OCI-M1 (cell line): ENCODE results near the gene IGSF1.
"Not testable (repeated sequence)": the region's sequence is repeated elsewhere in the genome, so short reads cannot be mapped to it uniquely, and the experiment has no call there.

Source experiments
- DNase-seq: peaks from one replicate; lab custom pipeline; 2025; lab: John Stamatoyannopoulos, UW

IGSF1 gene

DNA sequence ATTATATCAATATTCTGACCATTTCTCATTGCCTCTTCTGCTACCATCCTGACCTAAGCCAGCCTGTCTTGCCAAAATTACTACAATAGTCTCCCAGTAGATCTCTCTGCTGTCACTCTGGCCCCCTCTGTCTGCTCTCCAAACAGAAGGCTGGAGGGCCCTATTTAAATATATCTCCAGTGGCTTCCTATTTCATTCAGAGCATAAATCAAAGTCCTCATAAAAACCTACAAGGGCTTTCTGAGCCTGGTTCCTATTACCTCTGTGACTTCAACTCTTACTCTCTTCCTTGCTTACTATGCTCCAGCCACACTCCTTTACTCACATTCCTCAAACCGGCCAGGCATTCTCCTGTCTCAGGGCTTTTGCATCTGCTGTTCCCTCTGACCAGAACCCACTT is 19.0 kb downstream of the IGSF1 start:
- no peak for DNase-seq

DNA sequence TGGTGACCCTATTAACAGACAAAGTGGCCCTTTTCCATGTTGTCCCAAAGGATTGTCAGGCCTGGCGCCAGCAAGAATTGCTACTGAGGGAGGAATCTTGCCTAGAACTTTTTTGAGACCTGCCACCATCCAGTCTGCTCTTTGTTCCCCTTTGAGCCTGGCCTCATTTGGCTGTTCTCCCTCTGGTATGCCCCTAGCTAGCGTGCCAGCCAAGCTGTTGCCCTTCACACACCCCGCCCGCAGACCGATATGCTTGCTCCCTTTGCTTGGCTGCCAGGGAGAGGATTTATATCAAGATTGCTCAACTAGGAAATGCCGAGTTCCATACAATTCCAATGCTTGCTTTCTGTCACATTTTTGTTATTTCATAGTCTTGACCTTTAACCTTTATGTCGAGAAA is 24.4 kb downstream of the IGSF1 start:
- DNase-seq: no peak

DNA sequence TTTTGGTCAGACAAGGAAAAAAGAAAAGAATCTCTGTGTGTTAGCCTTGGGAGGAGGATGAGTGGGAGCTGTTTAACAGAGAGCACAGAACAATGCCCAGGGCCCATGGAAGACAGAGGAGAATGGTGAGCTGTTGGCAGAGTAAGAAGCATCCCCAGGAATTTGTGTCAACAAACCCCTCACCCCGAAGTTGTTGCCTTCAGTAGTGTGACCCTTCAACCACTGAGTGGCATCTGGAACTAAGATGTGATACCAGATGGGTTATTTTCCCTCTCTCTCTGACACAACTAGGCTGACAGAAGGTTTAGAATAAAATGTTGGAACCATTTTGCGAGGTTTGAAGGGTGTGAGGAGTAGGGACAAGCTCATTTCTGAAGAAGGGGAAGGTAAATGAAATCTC is 25.1 kb downstream of the IGSF1 start:
- no peak for DNase-seq

DNA sequence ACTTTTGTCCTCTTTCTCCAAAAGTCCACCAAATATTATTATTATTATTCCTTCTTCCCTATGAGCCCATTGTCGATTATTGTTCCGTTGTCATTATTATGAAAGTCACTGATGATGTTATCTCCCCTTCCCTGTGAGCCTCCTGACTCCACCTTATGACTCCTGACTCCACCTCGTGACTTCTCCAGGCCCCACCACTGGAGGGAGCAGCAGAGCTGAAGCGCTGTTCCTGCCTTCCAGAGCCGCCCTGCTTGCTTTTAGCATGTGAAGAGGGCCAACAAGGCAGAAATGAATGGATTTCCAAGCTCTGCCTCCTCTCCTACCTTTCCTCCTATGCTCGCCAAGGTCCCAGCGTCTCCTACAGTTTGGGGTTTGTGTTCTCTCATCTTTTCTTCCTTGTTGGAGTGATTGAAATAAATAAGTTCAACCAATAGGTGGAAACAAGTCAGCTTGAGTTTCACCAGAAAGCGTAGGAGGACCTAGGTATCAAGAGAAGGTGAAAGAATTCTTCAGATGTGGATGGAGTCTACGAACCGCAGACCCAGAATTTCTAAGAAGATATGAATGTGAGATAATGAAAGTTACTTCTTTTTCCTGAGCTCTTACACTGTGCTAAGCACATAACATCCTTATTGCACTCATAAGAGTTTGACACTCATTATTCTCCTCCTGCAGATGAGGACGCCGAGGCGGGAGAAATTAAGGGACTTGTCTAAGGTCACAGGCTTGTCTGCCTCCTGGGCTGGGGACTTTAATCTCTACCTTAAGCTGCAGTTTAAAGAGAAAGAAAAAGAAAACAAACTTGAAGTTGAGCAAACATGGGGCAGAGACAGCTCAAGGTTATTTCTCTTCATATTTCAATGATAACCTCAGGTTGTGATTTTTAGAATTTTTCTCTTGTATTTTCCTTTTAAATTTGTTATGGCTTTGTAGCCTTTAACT is 26.1 kb downstream of the IGSF1 start:
- peak; percentile 62 for DNase-seq

DNA sequence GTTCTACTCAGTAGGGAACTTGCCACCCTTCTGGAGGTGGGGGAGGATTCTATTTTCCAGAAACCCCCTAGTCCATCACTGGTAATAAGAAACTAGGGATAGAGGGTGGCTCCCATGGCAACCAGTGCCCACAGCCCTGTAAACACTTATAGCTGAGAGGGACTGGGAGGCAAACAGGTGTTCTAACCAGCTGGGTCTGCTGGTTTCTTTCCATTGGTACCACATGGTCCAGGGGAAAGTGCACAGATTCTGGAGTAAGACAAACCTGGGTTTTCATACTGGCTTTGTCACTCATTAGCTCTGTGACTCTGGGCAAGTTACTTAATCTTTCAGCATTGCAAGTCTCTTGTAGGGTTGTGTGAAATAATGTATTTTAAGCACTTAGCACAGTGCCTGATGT is 26.9 kb downstream of the IGSF1 start:
- no peak for DNase-seq

DNA sequence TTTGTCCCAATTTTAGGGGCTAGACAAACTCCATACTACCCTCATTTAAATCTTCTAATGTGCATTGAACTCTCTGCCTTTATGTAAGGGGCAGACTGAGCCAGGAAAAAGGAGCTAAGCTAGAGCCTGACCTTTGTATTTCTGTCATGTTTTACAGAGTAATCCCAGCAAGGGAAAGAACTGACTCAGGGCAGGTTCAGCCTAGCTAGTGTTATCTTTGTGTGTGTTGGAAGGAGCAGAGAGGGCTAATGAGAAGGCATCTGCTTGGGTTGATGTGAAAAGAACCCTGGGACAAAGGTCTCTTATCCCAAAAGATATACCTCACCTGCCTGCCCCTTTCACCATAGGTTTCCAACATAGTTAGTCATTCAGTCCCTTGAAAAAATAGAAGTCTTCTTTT is 31.7 kb downstream of the IGSF1 start:
- DNase-seq: no peak

GRCh38 chrX:131250984-131251738 is 37.9 kb downstream of the IGSF1 start:
- DNase-seq: not testable (repeated sequence)

DNA sequence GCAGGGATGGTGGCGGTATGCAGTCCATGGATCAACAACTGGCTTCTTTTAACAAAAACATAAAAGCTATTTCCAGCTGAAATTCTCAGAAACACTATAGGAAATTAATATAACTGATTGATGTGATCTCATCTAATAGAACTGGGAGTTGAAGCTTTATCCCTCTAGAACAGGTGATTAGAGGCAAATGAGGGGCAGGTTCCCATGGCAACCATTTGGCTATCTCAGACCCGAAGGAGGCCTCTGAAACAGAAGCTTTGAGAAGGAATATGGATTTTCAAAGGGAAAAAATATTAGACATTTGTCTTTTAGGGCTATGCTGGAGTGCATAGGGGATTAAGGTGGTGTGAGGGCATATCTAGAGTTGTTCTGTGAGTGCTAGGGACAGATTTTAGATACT is 50.0 kb downstream of the IGSF1 start:
- no peak for DNase-seq

DNA sequence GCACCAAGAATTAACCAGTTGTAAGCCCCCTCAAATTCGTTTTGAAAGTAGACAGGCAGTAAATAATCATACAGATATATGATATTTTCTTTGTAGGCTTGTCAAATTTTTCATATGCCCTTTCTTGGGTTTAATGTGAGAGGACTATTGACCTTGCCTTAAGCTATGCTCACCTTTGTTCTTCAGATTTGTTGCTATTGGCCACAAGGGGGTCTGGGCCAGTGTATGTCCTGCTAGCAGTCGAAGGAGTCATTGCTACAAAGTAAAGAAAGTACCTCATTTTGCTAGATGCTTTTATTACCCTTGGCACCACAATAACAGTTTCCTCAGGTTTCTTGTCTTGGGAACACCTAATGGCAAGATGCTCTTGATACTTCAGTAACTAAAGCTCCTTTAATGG is 51.7 kb downstream of the IGSF1 start:
- no peak for DNase-seq

DNA sequence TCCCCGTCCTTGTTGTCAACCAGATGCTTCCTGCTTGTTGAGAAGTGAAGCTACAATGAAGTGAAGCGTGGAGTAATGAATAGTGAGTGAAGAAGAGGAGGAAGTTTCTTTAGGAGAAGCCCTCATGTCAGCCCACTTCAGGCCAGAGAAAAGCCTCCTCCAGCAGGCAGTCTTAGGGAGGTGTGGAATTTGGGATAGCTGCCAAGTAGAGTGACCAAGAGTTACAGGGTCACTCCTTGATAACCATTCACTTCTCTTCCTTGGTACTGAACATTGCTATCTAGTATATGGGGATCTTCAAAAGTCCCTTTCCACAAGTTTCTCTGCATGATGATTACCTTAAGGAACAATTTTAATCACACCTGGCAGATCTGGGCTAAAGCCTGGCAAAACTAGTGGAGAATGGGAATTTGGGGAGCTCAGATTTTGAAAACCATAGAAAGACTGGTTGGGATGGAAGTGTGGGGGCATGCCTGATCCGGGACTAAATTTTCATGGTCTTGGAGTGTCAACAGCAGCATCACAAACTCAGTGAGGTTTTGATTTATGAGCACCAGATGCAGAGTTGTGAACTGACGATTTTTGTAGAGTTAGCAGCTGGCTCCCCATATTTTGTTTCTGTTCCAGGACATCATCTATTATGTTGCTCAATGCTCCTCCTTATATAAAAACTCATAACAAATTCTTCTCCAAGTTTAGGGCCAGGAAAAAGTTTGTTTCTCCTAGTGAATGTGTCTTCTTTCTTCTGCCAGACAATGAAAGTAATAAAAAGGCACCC is 53.1 kb downstream of the IGSF1 start:
- DNase-seq: no peak

DNA sequence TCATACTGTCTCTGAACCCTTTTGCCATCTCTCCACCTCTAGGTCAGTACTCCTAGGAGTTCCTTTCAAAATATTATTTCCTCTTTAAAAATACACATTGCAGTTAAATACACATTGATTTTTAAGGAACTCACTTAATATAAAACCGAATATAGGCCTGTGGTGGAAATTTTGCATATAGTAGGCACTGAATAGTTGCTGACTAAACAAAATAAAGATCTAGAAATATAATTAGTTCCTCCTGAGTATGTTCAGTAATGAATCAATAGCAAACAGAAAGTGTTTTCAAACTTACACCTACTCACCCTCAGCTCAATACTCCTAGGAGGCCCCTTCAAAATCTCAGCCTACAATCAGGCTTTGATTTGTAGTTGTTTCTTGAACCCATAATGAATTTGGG is 61.5 kb downstream of the IGSF1 start:
- DNase-seq: no peak

DNA sequence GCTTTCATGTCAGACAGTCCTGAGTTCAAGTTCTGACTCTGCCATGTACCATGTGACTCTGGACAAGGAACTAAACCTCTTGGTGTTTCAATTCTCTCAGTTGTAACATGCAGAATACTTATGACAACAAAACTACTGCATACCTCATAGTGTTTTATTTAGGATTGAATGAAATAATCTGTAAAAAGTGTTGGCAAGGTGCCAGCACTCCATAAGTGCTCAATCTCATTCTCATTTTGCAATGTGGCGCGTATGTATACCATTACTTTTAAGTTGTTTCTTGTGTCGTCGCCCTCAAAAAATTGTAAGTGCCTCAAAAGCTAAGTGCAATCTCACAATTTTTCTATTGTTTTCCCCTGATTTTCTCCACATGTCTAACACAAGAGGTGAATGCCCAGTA is 62.5 kb downstream of the IGSF1 start:
- DNase-seq: no peak

DNA sequence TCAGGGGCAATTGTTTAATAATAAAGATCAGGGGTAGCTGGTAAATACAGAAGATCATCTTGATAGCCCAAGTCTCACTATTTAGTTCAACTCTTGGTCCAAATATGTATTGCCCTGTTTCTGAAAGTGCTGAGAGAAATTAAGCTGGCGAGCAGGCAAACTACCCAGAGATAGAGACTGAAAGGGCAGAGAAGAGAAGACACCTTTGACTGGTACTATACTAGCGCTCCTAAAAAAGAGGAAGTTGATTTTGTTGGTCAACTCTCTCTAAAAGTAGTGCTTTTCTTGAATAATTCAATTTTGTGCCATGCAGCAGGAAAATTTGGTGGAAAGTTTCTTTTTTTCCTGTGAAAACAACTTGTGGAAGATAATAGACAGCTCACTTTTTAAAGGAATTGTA is 64.0 kb downstream of the IGSF1 start:
- peak; percentile 10 for DNase-seq
